GM12801 (cell line): ENCODE results near the gene KRTAP12-3.

Source experiments
- TF ChIP-seq, protein P1 (sequence below): IDR thresholded peaks from one replicate; pipeline ENCODE4 v1.5.1; 2011; ENCODE audit warnings: control low read depth; ENCODE audit not compliant: insufficient read length; ENCODE audit errors: extremely low read depth

KRTAP12-3 gene

GRCh38 chr21:44681861-44682579, 24.3 kb downstream of the KRTAP12-3 start, which contains the start of gene KRTAP12-1:
Gene KRTAP12-1, minus strand, starts transcription at chr21:44682163. Its CDS starts 40 bp downstream, at chr21:44682123.
- TF ChIP-seq, protein P1, sequence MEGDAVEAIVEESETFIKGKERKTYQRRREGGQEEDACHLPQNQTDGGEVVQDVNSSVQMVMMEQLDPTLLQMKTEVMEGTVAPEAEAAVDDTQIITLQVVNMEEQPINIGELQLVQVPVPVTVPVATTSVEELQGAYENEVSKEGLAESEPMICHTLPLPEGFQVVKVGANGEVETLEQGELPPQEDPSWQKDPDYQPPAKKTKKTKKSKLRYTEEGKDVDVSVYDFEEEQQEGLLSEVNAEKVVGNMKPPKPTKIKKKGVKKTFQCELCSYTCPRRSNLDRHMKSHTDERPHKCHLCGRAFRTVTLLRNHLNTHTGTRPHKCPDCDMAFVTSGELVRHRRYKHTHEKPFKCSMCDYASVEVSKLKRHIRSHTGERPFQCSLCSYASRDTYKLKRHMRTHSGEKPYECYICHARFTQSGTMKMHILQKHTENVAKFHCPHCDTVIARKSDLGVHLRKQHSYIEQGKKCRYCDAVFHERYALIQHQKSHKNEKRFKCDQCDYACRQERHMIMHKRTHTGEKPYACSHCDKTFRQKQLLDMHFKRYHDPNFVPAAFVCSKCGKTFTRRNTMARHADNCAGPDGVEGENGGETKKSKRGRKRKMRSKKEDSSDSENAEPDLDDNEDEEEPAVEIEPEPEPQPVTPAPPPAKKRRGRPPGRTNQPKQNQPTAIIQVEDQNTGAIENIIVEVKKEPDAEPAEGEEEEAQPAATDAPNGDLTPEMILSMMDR = no peak

DNA sequence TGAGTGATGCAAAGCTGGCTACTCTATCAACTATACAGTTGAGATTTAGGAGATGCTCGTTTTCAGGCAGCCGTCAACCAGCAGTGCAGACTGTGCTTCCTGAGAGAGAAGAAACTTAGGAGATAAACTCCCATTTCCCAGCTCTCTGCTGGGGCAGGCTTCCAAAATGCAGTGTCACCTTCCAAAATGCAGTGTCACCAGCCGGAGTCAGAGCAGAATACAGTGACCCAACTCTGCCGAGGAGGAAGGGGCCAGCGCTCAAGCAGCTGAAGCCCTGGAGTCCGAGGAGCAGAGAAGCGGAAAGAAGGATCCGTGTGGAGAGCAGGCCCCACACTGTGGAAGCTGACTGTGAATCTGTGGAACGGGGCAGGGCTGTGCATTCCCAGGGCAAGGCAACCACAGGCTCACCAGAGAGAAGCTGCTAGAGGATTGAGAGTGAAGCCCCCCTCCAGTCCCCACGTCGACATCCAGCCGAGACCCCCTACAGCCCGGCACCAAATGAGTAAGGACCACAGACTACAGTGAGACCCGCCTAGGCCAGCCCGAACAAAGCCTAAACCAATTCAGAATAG, 24.9 kb downstream of the KRTAP12-3 start:
- TF ChIP-seq, protein P1 = no peak

DNA sequence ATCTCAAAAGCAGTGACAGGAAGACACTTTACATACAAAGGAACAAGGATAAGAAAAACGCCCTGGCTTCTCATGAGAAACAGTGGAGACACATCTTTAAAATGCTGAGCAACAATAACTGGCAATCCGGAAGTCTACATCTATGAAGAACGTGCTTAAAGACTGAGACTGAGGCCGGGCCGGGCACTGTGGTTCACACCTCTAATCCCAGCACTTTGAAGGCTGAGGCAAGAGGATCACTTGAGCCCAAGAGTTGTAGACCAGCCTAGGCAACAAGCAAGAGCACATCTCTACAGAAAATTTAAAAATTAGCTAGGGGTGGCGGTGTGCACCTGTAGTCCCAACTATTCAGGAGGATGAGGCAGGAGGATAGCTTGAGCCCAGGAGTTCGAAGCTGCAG, 26.3 kb downstream of the KRTAP12-3 start:
- TF ChIP-seq, protein P1 = no peak

DNA sequence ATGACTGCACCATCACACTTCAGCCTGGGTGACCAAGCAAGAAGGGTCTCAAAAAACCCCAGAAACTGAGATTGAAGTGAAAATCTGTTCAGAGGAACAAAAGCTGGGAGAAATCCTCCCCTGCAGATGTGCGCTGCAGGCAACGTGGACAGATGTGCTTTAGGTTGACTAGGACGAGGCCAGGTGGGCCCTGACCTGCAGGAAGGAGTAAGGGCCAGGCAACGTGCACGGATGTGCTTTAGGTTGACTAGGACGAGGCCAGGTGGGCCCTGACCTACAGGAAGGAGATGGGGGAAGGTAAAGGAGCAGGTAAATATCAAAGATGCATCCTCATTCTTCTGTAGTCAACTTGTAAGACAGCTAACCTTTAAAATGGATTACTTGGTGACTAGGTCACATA, 26.8 kb downstream of the KRTAP12-3 start:
- TF ChIP-seq, protein P1 = no peak

DNA sequence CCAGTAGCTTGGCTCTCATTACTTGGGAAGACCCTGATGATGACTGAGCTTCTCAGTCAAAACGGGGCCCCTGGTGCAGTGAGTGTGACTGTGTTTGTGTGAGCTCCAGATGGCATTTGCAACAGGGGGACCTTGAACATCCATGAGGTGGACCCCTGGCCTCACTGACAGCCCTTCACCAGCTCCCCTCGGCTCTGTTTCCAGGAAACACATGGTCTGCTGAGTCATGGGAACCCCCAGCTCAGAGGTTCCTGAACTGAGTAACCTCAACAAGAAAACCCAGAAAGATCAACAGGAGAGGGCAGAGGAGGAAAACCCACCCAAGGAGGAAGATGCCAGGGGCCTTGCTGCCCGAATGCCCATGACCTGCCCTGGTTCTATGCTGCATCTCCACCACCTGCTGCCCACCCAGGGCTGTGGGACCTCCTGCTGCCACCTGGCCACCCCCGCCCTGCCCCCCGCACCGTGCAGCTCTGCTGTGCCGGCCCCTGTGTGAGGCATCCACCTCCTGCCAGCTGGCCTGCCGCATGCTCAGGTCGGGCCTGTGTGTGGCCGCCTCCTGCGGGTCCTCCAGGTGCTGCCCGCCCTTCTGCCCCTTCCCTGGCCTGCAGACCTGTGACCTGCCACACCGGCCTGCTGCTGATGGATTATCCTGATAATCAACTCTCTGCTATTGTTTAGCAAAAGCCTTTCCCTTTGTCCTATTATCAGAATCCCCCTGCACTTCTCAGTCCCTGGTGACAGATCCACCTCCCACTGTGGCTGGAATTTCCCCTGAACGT, 28.5 kb downstream of the KRTAP12-3 start:
- TF ChIP-seq, protein P1 = no peak

DNA sequence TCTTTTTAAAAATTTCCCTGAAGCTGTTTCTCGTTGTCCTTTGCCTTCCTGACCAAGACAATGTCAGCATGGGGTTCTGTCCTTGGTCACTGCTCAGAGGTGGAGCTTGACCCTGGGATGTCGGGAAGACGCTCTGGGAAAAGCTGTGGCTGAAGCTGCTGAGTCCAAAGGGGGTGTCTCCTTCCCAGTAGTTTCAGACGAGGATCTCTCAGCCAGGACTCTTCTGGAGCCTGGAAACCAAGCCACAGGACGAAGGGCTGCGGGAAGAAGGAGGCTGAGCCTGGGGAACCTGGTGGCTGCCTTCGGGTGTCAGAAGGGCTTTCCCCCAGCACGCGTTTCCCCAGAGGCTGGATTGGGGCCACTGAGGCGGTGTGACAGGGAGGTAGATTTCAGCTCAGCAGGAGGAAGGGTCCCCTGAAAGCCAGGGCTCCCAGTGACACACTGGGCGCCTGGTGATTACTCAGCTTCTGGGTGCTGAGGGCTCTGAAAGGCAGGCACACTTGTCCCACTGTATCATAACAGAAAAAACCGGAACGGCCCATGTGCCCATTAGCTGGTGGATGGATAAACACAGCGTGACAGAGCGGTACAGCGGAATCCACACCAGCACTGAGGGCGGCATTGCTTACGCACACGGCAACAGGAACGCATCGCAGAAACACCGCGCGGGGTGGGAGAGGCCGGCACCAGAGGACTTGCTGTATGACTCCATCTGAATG, 29.3 kb downstream of the KRTAP12-3 start:
- TF ChIP-seq, protein P1 = no peak

- TF ChIP-seq, protein P1 = no peak
These were observed 29.9 kb downstream of the KRTAP12-3 start for GRCh38 chr21:44687671-44688070.
